Measurements from ENCODE around the gene LARP6. TPM values are rescaled to one million over a fixed set of nuclear protein-coding genes. Genes with fewer than 3 reads are reported as not detected.
A peak's percentile ranks its signal among the peaks of the same experiment; 100 is the strongest.

The LARP6 gene
- total and polyA plus RNA-seq, 8 donors: 9.8 to 127 (median 14.1) TPM

DNA sequence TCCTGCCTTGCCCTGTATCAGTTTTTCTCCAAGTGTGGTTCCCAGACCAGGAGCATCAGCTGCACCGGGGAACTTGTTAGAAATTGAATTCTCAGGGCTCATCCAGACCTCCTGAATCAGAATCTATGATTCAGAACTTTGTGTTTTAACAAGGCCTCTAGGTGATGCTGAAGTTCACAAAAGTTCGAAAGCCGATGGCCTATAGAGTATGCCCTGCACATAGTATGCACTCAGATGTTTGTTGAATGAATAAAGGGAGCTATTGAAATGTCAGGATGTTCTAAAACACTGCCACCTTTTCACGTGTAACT lies 664 bp upstream of the LARP6 start:
- H3K36me3 ChIP-seq: peaks cover 0 to 10% (median 0%) of the 10 kb centered on the region in 4 donors
- H3K9me3 ChIP-seq: no peaks in the 10 kb centered on the region
- peaks cover 0 to 21% (median 6%) of the 10 kb centered on the region in 3 donors for H3K27me3 ChIP-seq
- peaks cover 18 to 61% (median 51%) of the 10 kb centered on the region in 4 donors for H3K4me1 ChIP-seq
- peak overlapping the region; percentile 72 to 87 (median 80) for H3K4me3 ChIP-seq
- DNase-seq: no peak
- intact Hi-C loops (cut with DNase I; ENCODE audit: low total_unique reads): no loop called here
- TF ChIP-seq POLR2AphosphoS5 (IDR thresholded peaks at IDR 0.05) (no peak), EP300 (IDR thresholded peaks at IDR 0.05) (no peak), POLR2A (IDR thresholded peaks at IDR 0.05) (no peak)
- TF ChIP-seq, protein P1, sequence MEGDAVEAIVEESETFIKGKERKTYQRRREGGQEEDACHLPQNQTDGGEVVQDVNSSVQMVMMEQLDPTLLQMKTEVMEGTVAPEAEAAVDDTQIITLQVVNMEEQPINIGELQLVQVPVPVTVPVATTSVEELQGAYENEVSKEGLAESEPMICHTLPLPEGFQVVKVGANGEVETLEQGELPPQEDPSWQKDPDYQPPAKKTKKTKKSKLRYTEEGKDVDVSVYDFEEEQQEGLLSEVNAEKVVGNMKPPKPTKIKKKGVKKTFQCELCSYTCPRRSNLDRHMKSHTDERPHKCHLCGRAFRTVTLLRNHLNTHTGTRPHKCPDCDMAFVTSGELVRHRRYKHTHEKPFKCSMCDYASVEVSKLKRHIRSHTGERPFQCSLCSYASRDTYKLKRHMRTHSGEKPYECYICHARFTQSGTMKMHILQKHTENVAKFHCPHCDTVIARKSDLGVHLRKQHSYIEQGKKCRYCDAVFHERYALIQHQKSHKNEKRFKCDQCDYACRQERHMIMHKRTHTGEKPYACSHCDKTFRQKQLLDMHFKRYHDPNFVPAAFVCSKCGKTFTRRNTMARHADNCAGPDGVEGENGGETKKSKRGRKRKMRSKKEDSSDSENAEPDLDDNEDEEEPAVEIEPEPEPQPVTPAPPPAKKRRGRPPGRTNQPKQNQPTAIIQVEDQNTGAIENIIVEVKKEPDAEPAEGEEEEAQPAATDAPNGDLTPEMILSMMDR (IDR thresholded peaks at IDR 0.05): no peak
- H3K27ac ChIP-seq: peak overlapping the region; percentile 86 to 94 (median 90)
- 42 to 55% (median 47%) methylated on average over 4 of the region's 4 CpGs for WGBS, 5 donors

DNA sequence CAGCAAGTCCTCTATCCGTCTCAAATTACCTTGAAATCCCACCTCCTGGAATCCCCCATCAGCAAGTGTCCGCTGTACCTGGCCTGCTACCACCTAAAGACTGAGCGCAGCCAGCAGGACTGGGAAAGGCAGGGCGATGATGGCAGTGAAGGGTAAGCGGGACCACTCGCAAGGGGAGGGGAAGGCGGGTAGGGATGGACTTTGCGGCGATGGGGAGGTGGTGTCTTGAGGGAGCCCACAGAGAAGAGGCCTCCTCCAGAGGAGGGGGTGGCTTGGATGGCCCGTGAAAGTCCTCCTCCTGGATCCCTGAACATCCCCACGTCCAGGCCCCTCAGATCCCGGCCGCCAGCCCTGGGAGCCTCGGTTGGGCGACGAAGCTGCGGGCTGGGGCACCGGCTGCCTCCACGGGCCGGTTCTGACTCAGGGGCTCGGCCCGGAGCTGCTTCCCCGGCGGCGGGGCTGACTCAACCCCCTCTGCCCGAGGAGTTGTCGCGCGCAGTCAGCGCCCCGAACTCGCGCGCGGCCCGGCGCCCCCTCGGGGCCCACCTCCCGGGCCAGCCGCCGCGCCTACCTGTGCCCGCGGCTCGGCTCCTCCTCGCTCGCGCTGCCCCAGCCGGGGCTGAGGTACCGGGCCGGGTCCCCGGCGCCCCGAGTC lies 512 bp downstream of the LARP6 start:
- intact Hi-C loops (cut with DNase I; ENCODE audit: low total_unique reads): no loop called here
- peak; percentile 32 to 71 for DNase-seq
- Histone ChIP-seq H3K9me3 (no peaks in the 10 kb centered on the region), H3K36me3 (peaks cover 0 to 10% (median 0%) of the 10 kb centered on the region in 4 donors), H3K4me3 (peak overlapping the region; percentile 72 to 87 (median 80)), H3K27me3 (peaks cover 0 to 21% (median 6%) of the 10 kb centered on the region in 3 donors), H3K27ac (peak overlapping the region; percentile 57 to 94 (median 90)), H3K4me1 (peaks cover 14 to 49% (median 39%) of the 10 kb centered on the region in 4 donors)
- 3 to 7% (median 6%) methylated on average over 20 to 54 of the region's 54 CpGs for WGBS, 5 donors
- TF ChIP-seq POLR2AphosphoS5 (IDR thresholded peaks at IDR 0.05) (no peak), EP300 (IDR thresholded peaks at IDR 0.05) (no peak), POLR2A (IDR thresholded peaks at IDR 0.05) (no peak)
- TF ChIP-seq, protein P1 (IDR thresholded peaks at IDR 0.05): no peak

DNA sequence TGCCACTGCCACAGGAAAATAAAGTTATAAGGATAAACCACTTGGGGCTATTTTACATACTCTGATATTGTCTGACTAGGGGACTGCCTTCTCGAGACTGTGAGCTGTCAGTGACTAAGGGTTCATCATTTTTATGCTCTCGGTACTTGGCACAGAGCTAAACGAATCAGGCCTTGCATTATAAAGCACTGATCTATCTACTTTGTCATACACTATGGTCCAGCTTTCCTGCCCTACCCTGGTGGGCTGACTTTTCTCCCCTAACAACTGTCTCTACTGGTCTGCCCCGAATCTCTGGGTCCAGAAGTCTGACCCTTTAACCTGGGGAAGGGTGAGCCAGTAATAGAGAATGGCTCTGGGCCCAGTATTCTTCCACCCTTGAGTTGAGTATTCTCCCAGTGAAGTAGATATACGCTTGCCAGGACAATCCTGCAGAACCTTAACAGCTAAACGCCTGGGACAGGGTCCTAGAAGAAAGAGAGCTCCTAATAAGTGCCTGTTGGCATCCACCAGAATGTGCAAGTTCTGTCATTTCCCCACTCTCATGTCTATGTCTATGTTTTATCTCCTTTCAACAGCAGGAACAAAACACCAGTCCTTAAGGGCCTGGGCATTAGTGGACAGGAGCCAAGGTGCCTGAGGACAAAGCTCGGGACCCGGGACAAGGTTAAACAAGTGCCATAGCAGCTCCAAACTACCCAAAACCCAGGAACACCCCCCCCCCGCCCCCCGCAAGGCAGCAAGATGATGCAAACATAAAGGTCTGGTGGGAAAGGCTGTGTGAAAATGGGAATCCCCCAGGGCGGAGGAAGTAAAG lies 1.2 kb downstream of the LARP6 start:
- H3K9me3 ChIP-seq: no peaks in the 10 kb centered on the region
- intact Hi-C loops (cut with DNase I; ENCODE audit: low total_unique reads): no loop called here
- peaks cover 0 to 21% (median 6%) of the 10 kb centered on the region in 3 donors for H3K27me3 ChIP-seq
- peaks cover 12 to 49% (median 36%) of the 10 kb centered on the region in 4 donors for H3K4me1 ChIP-seq
- TF ChIP-seq, protein P1 (IDR thresholded peaks at IDR 0.05): no peak
- TF ChIP-seq POLR2AphosphoS5 (IDR thresholded peaks at IDR 0.05) (no peak), POLR2A (IDR thresholded peaks at IDR 0.05) (no peak), EP300 (IDR thresholded peaks at IDR 0.05) (no peak)
- peaks cover 0 to 10% (median 0%) of the 10 kb centered on the region in 4 donors for H3K36me3 ChIP-seq
- peak overlapping the region in 4 of 5 donors; percentile 86 to 94 (median 90) for H3K27ac ChIP-seq
- 42 to 54% (median 45%) methylated on average over 11 of the region's 11 CpGs for WGBS, 5 donors
- H3K4me3 ChIP-seq: peak overlapping the region; percentile 72 to 87 (median 80)
- no peak for DNase-seq

DNA sequence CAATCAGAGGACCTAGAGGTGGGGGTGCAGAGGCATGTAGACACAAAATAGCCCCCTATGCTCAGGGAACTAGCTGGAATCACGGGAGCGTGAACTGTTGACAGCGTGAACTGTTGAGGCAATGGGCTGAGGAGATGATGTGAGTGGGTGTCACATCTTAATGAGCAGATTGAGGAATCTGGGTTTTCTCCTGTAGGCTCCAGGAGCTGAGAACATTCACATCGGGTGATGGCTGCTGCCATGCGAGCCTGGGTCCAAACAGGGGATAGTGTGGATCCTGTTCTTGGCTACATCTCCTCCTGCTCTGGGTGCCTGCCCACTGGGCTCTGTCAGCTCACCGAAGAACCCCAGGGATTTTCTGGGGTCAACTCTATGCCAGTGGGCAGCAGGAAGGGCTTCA lies 2.1 kb downstream of the LARP6 start:
- Histone ChIP-seq H3K4me3 (peak overlapping the region in 2 of 4 donors; percentile 72 to 75), H3K27ac (peak overlapping the region in 3 of 5 donors; percentile 90 to 94 (median 91)), H3K36me3 (peaks cover 0 to 10% (median 0%) of the 10 kb centered on the region in 4 donors), H3K27me3 (peaks cover 0 to 21% (median 6%) of the 10 kb centered on the region in 3 donors), H3K9me3 (no peaks in the 10 kb centered on the region), H3K4me1 (peaks cover 12 to 43% (median 33%) of the 10 kb centered on the region in 4 donors)
- WGBS, 5 donors: 92 to 99% (median 95%) methylated on average over 6 of the region's 6 CpGs
- TF ChIP-seq POLR2A (IDR thresholded peaks at IDR 0.05) (no peak), EP300 (IDR thresholded peaks at IDR 0.05) (no peak), POLR2AphosphoS5 (IDR thresholded peaks at IDR 0.05) (no peak)
- TF ChIP-seq, protein P1 (IDR thresholded peaks at IDR 0.05): no peak
- intact Hi-C loops (cut with DNase I; ENCODE audit: low total_unique reads): no loop called here
- DNase-seq: no peak

Data from stomach (tissue), 9 donors.